ENCODE data around the gene ATP2C2. TPM values are rescaled to one million over a fixed set of nuclear protein-coding genes. Genes with fewer than 3 reads are reported as not detected.
A peak's percentile ranks its signal among the peaks of the same experiment; 100 is the strongest.

ATP2C2 gene
- total and polyA plus RNA-seq, 4 donors = 21.3 to 96.8 (median 37.5) TPM

- ATAC-seq (ENCODE audit: insufficient read depth, low FRiP score) (no peak), DNase-seq (no peak)
- TF ChIP-seq CTCF (IDR thresholded peaks at IDR 0.05; ENCODE audit: control extremely low read depth, extremely low read depth) = no peak
- no peak overlapping the region for H3K4me3 ChIP-seq
- H3K36me3 ChIP-seq (ENCODE audit: control insufficient read depth in 4 of 4, insufficient read depth in 4 of 4, low read length in 4 of 4) = peaks cover 0 to 22% (median 0%) of the 10 kb centered on the region in 4 donors
- H3K27ac ChIP-seq (ENCODE audit: low read depth in 1 of 2, low read length in 1 of 2) = no peak overlapping the region
- 93 to 95% methylated on average over 38 of the region's 38 CpGs for WGBS, 2 donors
- H3K9ac ChIP-seq (ENCODE audit: insufficient read depth in 1 of 2, low read length in 2 of 2) = no peak overlapping the region
- no peaks in the 10 kb centered on the region for H3K9me3 ChIP-seq (ENCODE audit: control insufficient read depth in 4 of 4, insufficient read depth in 3 of 4, low read length in 3 of 4)
- no peaks in the 10 kb centered on the region for H3K27me3 ChIP-seq (ENCODE audit: control insufficient read depth in 3 of 3, insufficient read depth in 3 of 3, low read length in 2 of 3)
- no peaks in the 10 kb centered on the region for H3K4me1 ChIP-seq (ENCODE audit: control insufficient read depth in 5 of 5, insufficient read depth in 5 of 5, low read length in 5 of 5)
These were observed 90.5 kb downstream of the ATP2C2 start for GRCh38 chr16:84458606-84459532.

GRCh38 chr16:84459533-84459894 lies 91.2 kb downstream of the ATP2C2 start:
- TF ChIP-seq CTCF (IDR thresholded peaks at IDR 0.05; ENCODE audit: control extremely low read depth, extremely low read depth) = no peak
- Histone ChIP-seq H3K4me3 (no peak overlapping the region), H3K27me3 (ENCODE audit: control insufficient read depth in 3 of 3, insufficient read depth in 3 of 3, low read length in 2 of 3) (no peaks in the 10 kb centered on the region), H3K36me3 (ENCODE audit: control insufficient read depth in 4 of 4, insufficient read depth in 4 of 4, low read length in 4 of 4) (peaks cover 0 to 23% (median 0%) of the 10 kb centered on the region in 4 donors), H3K4me1 (ENCODE audit: control insufficient read depth in 5 of 5, insufficient read depth in 5 of 5, low read length in 5 of 5) (no peaks in the 10 kb centered on the region), H3K27ac (ENCODE audit: low read depth in 1 of 2, low read length in 1 of 2) (no peak overlapping the region), H3K9ac (ENCODE audit: insufficient read depth in 1 of 2, low read length in 2 of 2) (no peak overlapping the region), H3K9me3 (ENCODE audit: control insufficient read depth in 4 of 4, insufficient read depth in 3 of 4, low read length in 3 of 4) (no peaks in the 10 kb centered on the region)
- WGBS, 2 donors = 95 to 100% methylated on average over 2 of the region's 2 CpGs
- DNase-seq (no peak), ATAC-seq (ENCODE audit: insufficient read depth, low FRiP score) (no peak)

GRCh38 chr16:84459941-84460405 lies 91.6 kb downstream of the ATP2C2 start:
- ATAC-seq (ENCODE audit: insufficient read depth, low FRiP score) = no peak
- peaks cover 0 to 24% (median 0%) of the 10 kb centered on the region in 4 donors for H3K36me3 ChIP-seq (ENCODE audit: control insufficient read depth in 4 of 4, insufficient read depth in 4 of 4, low read length in 4 of 4)
- 75 to 81% methylated on average over 14 of the region's 14 CpGs for WGBS, 2 donors
- no peak overlapping the region for H3K27ac ChIP-seq (ENCODE audit: low read depth in 1 of 2, low read length in 1 of 2)
- no peak overlapping the region for H3K4me3 ChIP-seq
- no peaks in the 10 kb centered on the region for H3K9me3 ChIP-seq (ENCODE audit: control insufficient read depth in 4 of 4, insufficient read depth in 3 of 4, low read length in 3 of 4)
- H3K27me3 ChIP-seq (ENCODE audit: control insufficient read depth in 3 of 3, insufficient read depth in 3 of 3, low read length in 2 of 3) = no peaks in the 10 kb centered on the region
- H3K4me1 ChIP-seq (ENCODE audit: control insufficient read depth in 5 of 5, insufficient read depth in 5 of 5, low read length in 5 of 5) = no peaks in the 10 kb centered on the region
- DNase-seq = peak in 2 of 3 donors; percentile 19 to 21
- H3K9ac ChIP-seq (ENCODE audit: insufficient read depth in 1 of 2, low read length in 2 of 2) = no peak overlapping the region
- TF ChIP-seq CTCF (IDR thresholded peaks at IDR 0.05; ENCODE audit: control extremely low read depth, extremely low read depth) = no peak
